MCF 10A (cell line): Measurements from ENCODE around the gene ACSS2. TPM values are rescaled to one million over a fixed set of nuclear protein-coding genes. Genes with fewer than 3 reads are reported as not detected.

Experiments used
- BruUV-seq: library from RNA; stranded (reverse); fragments of 400-500 nt; replicated peaks from 2 replicates; lab custom pipeline; 2021; lab: Mats Ljungman, UMichigan
- CTCF ChIA-PET: fragments of 300-600 bp; sonication (Branson Sonifier 250); formaldehyde crosslinking; extraction: SDS; loops from one replicate; lab custom pipeline; 2021; ENCODE audit warnings: antibody characterized with exemption, inconsistent platforms; lab: Yijun Ruan, JAX
- POLR2A ChIA-PET: fragments of 300-600, 350-650 bp; sonication (Branson Sonifier 250); formaldehyde crosslinking; extraction: SDS; loops from one replicate; lab custom pipeline; 2020; ENCODE audit warnings: antibody characterized with exemption, inconsistent platforms; lab: Yijun Ruan, JAX
- DNase-seq: peaks from one replicate; pipeline ENCODE4 v3.0.0-alpha.2; 2018; ENCODE audit not compliant: unreplicated experiment
- H3K27ac Mint-ChIP-seq: one replicate; pipeline ENCODE4 v1.8.0; 2022; ENCODE audit warnings: mild to moderate bottlenecking, low read depth, mixed read lengths; ENCODE audit not compliant: unreplicated experiment
- H3K27me3 Mint-ChIP-seq: one replicate; pipeline ENCODE4 v1.8.0; 2022; ENCODE audit warnings: mixed read lengths; ENCODE audit not compliant: insufficient read depth, unreplicated experiment
- H3K36me3 Mint-ChIP-seq: one replicate; pipeline ENCODE4 v1.8.0; 2022; ENCODE audit warnings: mild to moderate bottlenecking, moderate library complexity, mixed read lengths; ENCODE audit not compliant: insufficient read depth, unreplicated experiment
- H3K4me1 Mint-ChIP-seq: one replicate; pipeline ENCODE4 v1.8.0; 2022; ENCODE audit warnings: mixed read lengths; ENCODE audit not compliant: insufficient read depth, unreplicated experiment
- H3K4me3 Mint-ChIP-seq: one replicate; pipeline ENCODE4 v1.8.0; 2022; ENCODE audit warnings: mild to moderate bottlenecking, moderate library complexity, mixed read lengths; ENCODE audit not compliant: unreplicated experiment
- H3K9me3 Mint-ChIP-seq: one replicate; pipeline ENCODE4 v1.8.0; 2022; ENCODE audit warnings: mixed read lengths; ENCODE audit not compliant: unreplicated experiment
- intact Hi-C: fragments of 100-400 bp; cut with micrococcal nuclease; formaldehyde crosslinking; loops from 2 replicates; pipeline ENCODE4 v1.14.1; 2022
- total RNA-seq: library from RNA; stranded (reverse); gene quantifications from 2 replicates; pipeline ENCODE4 v1.2.3, GENCODE V29; 2022
- TF ChIP-seq, protein P1 (sequence below): fragments of 200-600 bp; IDR thresholded peaks from one replicate; pipeline ENCODE4 v1.8.0; 2022; ENCODE audit warnings: antibody characterized with exemption, mild to moderate bottlenecking; ENCODE audit not compliant: unreplicated experiment

Gene ACSS2
- total RNA-seq, 1 experiment from 2014 or later, result 42.0 TPM

DNA sequence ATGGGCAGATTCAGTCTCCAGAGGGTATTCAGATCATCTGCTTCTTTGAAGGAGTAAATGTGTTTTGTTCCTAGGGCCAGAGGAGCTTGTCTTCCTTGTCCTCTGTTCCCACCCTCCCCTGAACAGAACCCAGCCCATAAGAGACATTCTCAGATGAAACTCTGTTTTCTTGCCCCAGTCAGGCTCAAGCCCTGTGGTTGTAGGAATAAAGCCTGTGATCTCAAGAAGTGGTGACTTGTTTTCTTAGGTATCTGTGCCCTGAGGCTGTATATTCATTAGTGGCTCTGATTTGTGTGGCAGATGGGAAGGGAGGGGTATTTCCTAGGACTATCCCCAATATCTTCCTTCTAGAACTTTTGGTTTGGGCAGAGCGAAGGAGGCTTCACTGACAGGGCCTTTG, 51.3 kb downstream of the ACSS2 start:
- ChIA-PET POLR2A (interaction anchor here (0.7 to 5.0 kb wide), 6 partner anchors 8 to 51 kb away, joined by 3 to 35 read pairs (median 4); partner anchors contain the start of genes ACSS2, GSS and MYH7B), CTCF (interaction anchor here (0.6 to 4.0 kb wide), 5 partner anchors 9 to 198 kb away, joined by 3 to 21 read pairs (median 4); partner anchors contain the start of genes ACSS2, GSS and MYH7B)
- no TSS peak for BruUV-seq
- Mint-ChIP-seq H3K27ac (peak overlapping the region; percentile 79), H3K4me1 (peaks cover 31% of the 10 kb centered on the region), H3K9me3 (no peaks in the 10 kb centered on the region), H3K36me3 (peaks cover 56% of the 10 kb centered on the region), H3K4me3 (no peak overlapping the region), H3K27me3 (no peaks in the 10 kb centered on the region)
- peak; percentile 27 for DNase-seq
- TF ChIP-seq, protein P1, sequence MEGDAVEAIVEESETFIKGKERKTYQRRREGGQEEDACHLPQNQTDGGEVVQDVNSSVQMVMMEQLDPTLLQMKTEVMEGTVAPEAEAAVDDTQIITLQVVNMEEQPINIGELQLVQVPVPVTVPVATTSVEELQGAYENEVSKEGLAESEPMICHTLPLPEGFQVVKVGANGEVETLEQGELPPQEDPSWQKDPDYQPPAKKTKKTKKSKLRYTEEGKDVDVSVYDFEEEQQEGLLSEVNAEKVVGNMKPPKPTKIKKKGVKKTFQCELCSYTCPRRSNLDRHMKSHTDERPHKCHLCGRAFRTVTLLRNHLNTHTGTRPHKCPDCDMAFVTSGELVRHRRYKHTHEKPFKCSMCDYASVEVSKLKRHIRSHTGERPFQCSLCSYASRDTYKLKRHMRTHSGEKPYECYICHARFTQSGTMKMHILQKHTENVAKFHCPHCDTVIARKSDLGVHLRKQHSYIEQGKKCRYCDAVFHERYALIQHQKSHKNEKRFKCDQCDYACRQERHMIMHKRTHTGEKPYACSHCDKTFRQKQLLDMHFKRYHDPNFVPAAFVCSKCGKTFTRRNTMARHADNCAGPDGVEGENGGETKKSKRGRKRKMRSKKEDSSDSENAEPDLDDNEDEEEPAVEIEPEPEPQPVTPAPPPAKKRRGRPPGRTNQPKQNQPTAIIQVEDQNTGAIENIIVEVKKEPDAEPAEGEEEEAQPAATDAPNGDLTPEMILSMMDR, result no peak
- intact Hi-C loops, result no loop called here

GRCh38 chr20:34928411-34928810, 52.0 kb downstream of the ACSS2 start:
- no peak for DNase-seq
- CTCF ChIA-PET, result interaction anchor here (1.0 to 4.0 kb wide), 4 partner anchors 27 to 59 kb away, joined by 4 to 21 read pairs (median 5); partner anchors contain the start of genes ACSS2, GGT7, GSS and MYH7B
- Mint-ChIP-seq H3K4me1 (peaks cover 31% of the 10 kb centered on the region), H3K27me3 (no peaks in the 10 kb centered on the region), H3K9me3 (no peaks in the 10 kb centered on the region), H3K4me3 (no peak overlapping the region), H3K27ac (no peak overlapping the region), H3K36me3 (peaks cover 61% of the 10 kb centered on the region)
- POLR2A ChIA-PET, result interaction anchor here (0.8 to 5.0 kb wide), 4 partner anchors 12 to 52 kb away, joined by 5 to 35 read pairs (median 6); partner anchors contain the start of genes ACSS2, GSS and MYH7B
- intact Hi-C loops, result no loop called here
- BruUV-seq, result TSS peak; percentile 77
- TF ChIP-seq, protein P1, result no peak

DNA sequence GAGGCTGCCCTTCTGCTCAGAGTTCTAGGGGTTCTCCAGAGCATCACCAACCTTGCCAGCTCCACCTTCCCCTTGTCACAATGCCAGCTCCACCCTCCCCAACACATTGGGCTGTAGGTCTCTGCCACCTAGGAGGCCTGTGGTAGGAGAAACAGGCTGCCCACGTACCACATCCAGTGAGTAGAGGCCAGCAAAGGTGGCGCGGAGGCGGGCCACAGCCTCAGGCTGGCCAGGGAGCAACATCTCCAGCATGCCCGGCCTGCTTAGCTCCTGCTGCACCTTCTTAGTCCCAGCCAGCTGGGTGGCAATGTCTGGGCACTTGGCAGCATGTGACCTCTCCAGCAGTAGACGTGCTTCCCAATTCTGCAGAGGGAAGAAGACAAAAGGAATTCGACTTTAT, 55.4 kb downstream of the ACSS2 start:
- no peak for DNase-seq
- intact Hi-C loops, result no loop called here
- H3K4me3 Mint-ChIP-seq, result no peak overlapping the region
- ChIA-PET POLR2A (interaction anchor here (0.6 to 2.3 kb wide), 6 partner anchors 9 to 280 kb away, joined by 3 to 11 read pairs (median 4); no protein-coding TSS in a partner anchor), CTCF (interaction anchor here (0.9 to 2.2 kb wide), 3 partner anchors 9 to 58 kb away, joined by 3 to 9 read pairs (median 3); no protein-coding TSS in a partner anchor)
- peaks cover 73% of the 10 kb centered on the region for H3K36me3 Mint-ChIP-seq
- no peaks in the 10 kb centered on the region for H3K9me3 Mint-ChIP-seq
- H3K27ac Mint-ChIP-seq, result no peak overlapping the region
- H3K27me3 Mint-ChIP-seq, result no peaks in the 10 kb centered on the region
- peaks cover 23% of the 10 kb centered on the region for H3K4me1 Mint-ChIP-seq
- BruUV-seq, result no TSS peak
- TF ChIP-seq, protein P1, result no peak

GRCh38 chr20:34938466-34939163, 62.2 kb downstream of the ACSS2 start:
- BruUV-seq, result no TSS peak
- H3K36me3 Mint-ChIP-seq, result peaks cover 62% of the 10 kb centered on the region
- no peaks in the 10 kb centered on the region for H3K9me3 Mint-ChIP-seq
- intact Hi-C loops, result no loop called here
- peak; percentile 60 for DNase-seq
- ChIA-PET CTCF (interaction anchor here (0.5 to 2.1 kb wide), 3 partner anchors 14 to 1243 kb away, joined by 3 to 7 read pairs (median 4); no protein-coding TSS in a partner anchor), POLR2A (interaction anchor here (2.0 kb wide), 1 partner anchor 16 kb away, joined by 7 read pairs; no protein-coding TSS in a partner anchor)
- H3K27me3 Mint-ChIP-seq, result no peaks in the 10 kb centered on the region
- no peak overlapping the region for H3K4me3 Mint-ChIP-seq
- peaks cover 5% of the 10 kb centered on the region for H3K4me1 Mint-ChIP-seq
- TF ChIP-seq, protein P1, result no peak
- no peak overlapping the region for H3K27ac Mint-ChIP-seq
